Measurements from ENCODE around the gene ADGRD1. TPM values are rescaled to one million over a fixed set of nuclear protein-coding genes. Genes with fewer than 3 reads are reported as not detected.

ADGRD1 gene
- total RNA-seq, 1 donor from 2014 or later: 99.5 TPM

GRCh38 chr12:131087302-131087818, 133.7 kb downstream of the ADGRD1 start:
- intact Hi-C loops (cut with micrococcal nuclease): no loop called here
- DNase-seq: no peak
- H3K4me1 ChIP-seq: peaks cover 28% of the 10 kb centered on the region
- no peaks in the 10 kb centered on the region for H3K9me3 ChIP-seq (replicated peaks)
- TF ChIP-seq, protein P1, sequence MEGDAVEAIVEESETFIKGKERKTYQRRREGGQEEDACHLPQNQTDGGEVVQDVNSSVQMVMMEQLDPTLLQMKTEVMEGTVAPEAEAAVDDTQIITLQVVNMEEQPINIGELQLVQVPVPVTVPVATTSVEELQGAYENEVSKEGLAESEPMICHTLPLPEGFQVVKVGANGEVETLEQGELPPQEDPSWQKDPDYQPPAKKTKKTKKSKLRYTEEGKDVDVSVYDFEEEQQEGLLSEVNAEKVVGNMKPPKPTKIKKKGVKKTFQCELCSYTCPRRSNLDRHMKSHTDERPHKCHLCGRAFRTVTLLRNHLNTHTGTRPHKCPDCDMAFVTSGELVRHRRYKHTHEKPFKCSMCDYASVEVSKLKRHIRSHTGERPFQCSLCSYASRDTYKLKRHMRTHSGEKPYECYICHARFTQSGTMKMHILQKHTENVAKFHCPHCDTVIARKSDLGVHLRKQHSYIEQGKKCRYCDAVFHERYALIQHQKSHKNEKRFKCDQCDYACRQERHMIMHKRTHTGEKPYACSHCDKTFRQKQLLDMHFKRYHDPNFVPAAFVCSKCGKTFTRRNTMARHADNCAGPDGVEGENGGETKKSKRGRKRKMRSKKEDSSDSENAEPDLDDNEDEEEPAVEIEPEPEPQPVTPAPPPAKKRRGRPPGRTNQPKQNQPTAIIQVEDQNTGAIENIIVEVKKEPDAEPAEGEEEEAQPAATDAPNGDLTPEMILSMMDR (IDR thresholded peaks at IDR 0.05; ENCODE audit: borderline replicate concordance): no peak
- no peak overlapping the region for H3K4me3 ChIP-seq
- H3K27me3 ChIP-seq (ENCODE audit: low read depth): no peaks in the 10 kb centered on the region
- H3K27ac ChIP-seq (replicated peaks): no peak overlapping the region
- H3K36me3 ChIP-seq: peaks cover 34% of the 10 kb centered on the region

DNA sequence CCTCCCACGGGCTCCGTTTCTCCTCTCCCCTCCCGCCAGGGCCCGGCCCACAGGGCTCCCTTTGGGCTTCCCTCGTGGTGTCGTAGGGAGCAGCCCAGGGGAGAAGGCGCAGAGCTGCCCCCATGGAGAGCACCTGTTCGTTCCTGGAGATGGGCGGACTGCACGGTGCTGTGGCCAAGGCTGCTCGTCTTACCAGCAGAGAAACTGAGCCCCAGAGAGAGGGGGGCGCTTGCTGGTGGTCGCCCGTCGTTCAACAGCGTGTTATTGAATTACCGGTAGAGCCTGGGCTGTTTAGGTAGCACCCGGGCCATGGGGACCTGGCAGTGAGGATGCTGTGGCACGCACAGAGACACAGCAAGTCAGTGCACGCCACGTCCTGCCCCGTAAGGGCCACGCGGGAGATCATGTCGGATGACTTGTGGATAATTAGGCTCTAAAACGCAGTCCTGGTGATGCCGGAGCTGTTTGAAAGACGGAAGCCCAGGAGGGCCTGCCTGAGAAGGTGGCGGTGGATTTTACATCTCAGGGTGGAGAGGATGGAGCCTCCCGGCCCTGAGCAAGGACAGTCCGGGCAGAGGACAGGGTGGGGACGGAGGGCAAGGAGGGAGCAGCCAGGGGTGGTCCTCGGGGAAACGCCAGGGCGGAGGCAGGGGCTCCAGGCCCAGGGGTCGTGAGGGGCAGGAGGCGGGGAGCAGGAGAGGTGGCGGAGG, 134.4 kb downstream of the ADGRD1 start:
- TF ChIP-seq, protein P1 (IDR thresholded peaks at IDR 0.05; ENCODE audit: borderline replicate concordance): no peak
- DNase-seq: no peak
- intact Hi-C loops (cut with micrococcal nuclease): no loop called here
- no peaks in the 10 kb centered on the region for H3K9me3 ChIP-seq (replicated peaks)
- H3K27me3 ChIP-seq (ENCODE audit: low read depth): no peaks in the 10 kb centered on the region
- peaks cover 34% of the 10 kb centered on the region for H3K36me3 ChIP-seq
- no peak overlapping the region for H3K4me3 ChIP-seq
- peaks cover 36% of the 10 kb centered on the region for H3K4me1 ChIP-seq
- no peak overlapping the region for H3K27ac ChIP-seq (replicated peaks)

- H3K4me1 ChIP-seq: peaks cover 42% of the 10 kb centered on the region
- H3K27ac ChIP-seq (replicated peaks): peak overlapping the region; percentile 52
- H3K4me3 ChIP-seq: no peak overlapping the region
- H3K27me3 ChIP-seq (ENCODE audit: low read depth): no peaks in the 10 kb centered on the region
- H3K9me3 ChIP-seq (replicated peaks): no peaks in the 10 kb centered on the region
- no peak for DNase-seq
- intact Hi-C loops (cut with micrococcal nuclease): no loop called here
- TF ChIP-seq, protein P1 (IDR thresholded peaks at IDR 0.05; ENCODE audit: borderline replicate concordance): no peak
- peaks cover 34% of the 10 kb centered on the region for H3K36me3 ChIP-seq
Measured at GRCh38 chr12:131088701-131089530, 135.2 kb downstream of the ADGRD1 start.

DNA sequence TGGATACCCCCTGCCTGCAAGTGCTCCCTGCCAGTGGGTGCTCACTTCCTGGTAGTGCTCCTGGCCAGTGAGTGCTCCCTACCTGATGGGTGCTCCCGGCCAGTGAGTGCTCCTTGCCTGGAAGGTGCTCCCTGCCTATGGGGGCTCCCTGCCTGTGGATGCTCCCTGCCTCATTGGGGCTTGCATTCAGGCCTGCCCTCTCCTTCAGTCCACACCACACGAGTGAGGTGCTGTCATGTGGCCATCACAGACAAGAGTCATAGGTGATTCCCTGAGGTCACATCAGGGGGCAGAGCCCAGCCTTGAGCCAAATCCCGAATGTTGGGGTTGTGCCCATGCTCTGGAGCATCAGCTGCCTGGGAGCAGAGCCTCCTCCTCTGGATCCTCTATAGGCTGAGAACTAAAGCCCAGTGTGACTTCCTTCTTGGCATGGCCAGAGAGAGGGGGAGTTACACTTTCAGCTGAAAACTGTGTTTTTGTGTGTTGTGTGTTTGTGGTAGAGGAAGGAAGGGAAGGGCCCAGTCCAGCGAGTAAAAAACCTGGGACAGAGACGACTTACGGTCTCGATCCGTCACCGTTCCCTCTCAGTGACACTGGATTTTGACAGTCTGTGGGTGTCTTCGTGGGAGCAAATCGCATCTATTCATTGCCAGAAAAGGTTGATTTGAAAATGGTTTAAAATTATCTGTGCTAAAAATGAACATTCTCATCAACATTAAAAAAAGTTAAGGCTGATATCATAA, 136.0 kb downstream of the ADGRD1 start:
- Histone ChIP-seq H3K27me3 (ENCODE audit: low read depth) (no peaks in the 10 kb centered on the region), H3K9me3 (replicated peaks) (no peaks in the 10 kb centered on the region), H3K36me3 (peaks cover 30% of the 10 kb centered on the region), H3K27ac (replicated peaks) (peak overlapping the region; percentile 52), H3K4me1 (peaks cover 39% of the 10 kb centered on the region), H3K4me3 (no peak overlapping the region)
- TF ChIP-seq, protein P1 (IDR thresholded peaks at IDR 0.05; ENCODE audit: borderline replicate concordance): no peak
- intact Hi-C loops (cut with micrococcal nuclease): no loop called here
- no peak for DNase-seq

All from left ventricle myocardium inferior (tissue), 1 donor.